ENCODE results near the gene FYN.

FYN gene

DNA sequence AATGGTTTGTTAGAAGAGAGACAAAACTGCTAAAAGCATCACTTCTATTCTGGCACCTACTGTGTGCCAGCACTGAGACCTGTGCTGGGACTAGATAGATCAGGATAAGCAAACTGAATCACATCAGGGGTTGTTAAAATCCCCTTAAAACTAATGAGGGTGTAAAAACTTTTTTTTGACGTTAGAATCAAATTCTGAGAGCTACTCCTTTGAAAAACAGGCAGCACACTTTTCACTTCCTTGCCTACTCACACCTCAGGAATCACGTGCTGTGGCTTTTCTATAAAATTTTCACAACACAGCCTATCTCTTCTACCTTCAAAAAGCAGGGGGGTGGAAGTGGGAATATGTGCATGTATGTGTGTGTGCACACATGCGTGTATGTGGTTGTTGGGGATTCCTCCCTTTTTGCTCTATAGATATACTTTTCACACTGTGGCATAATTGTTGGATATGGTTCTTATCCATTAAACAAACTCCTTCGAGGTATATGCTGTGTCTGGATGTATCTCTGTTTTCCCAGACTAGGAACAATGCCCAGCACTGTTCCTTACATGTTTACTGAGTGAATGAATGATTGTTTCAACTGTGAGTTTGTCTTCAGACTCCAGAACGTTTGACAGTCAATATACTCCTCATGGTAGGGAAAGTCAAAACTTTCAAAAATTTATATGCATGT, 105.4 kb downstream of the FYN start:
- peak in 5 of 6 experiments; percentile 9 to 49 (median 43) for DNase-seq

DNA sequence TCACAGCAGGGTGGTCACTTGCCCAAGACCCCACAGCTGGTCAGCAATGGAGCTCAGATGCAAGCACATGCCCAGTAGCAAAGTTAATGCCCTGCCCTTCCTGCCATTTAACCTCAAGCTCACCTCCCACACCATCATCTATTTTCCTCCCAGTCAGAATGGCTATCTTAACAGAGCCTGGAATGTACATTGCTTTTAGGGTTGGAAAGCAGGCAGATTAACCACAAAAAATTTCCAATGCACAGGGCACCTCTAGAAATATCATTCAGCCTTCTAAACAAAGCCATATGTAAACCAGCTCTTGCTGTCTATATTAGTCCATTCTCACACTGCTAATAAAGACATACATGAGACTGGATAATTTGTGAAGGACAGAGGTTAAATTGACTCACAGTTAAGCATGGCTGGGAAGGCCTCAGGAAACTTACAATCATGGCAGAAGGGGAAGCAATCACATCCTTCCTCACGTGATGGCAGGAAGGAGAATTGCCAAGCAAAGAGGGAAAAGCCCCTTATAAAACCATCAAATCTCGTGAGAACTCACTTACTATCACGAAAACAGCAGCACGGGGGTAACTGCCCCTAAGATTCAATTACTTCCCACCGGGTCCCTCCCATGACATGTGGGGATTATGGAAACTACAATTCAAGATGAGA, 106.9 kb downstream of the FYN start:
- DNase-seq: no peak

DNA sequence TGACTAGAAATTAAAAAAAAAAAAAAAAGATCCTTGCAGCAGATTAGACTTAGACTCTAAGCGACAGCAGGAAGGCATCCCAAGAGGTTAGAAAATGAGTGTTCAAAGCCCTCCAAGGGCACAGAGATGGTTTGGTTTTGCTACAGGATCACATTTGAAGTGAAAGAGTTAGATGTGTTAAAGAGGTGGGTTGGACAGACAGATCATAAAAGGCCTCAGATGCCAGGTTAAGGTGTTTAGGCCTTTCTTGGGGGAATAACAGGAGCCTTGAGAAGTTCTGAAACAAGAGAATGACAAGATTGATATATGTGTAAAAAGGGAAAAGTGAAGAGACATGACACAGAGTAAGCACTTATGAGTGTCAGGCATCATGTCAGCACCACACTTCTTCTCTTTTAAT, 107.5 kb downstream of the FYN start:
- DNase-seq: peak in 1 of 6 experiments; percentile 12

DNA sequence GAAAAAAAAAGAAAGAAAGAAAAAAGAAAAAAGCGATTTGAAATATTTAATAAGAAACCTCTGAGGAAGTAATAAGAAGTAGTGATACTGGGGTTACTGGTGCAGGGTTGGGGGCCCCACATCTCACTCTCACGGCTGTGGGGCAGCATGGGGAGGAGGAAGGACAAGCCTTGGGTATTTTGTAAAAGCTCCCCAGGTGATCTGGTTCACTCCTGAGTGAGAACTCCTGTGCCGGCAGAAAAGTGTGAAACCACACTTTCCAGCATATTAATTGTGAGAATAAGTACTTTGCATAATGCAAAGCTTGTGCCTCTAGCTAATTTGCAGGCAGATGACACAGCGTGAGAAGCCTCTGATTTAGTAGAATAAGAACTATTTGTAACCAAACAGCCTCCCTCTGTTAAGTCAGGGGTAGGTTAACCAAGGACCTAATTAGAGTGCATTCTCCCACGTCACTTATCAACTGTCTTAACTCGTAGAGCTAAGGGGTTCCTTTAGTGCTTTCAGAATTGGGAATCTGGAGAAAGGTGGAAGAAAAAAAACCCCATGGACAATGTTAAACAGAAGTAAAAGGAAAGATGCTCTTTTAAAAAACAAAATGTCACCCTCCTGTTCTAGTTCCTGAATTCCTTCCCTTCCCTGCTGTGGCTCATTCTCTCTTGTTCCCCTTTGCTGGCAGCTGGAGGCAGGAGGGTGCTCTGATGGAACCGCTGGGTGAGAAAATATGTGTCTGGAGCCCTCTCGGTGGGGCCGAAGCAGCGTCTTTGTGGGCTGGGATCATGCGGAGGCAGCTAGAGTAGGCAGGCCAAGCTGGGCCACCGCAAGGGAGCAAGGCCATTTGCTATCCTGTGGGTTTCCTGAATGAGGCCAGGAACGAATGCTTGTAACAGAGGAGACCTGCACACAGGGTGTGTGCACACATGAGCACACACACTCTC, 108.7 kb downstream of the FYN start:
- peak in 1 of 6 experiments; percentile 11 for DNase-seq

DNA sequence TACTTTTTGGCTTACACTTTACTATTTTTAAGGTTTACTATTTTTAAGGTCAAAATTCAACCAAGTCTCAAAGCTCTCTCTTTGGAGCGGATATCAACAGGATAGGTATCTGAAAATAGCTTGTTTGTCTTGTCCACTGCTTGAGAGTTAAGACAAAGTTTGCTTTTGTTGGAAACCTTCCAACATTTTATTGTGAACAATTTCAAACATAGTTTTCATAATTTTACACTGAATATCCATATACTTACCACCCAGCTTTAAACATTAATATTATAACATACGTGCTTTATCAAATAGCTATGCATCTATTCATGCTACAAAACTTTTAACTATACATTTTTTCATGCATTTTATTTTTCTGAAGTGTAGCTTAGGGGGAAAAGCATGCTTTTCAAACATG, 109.9 kb downstream of the FYN start:
- no peak for DNase-seq

DNA sequence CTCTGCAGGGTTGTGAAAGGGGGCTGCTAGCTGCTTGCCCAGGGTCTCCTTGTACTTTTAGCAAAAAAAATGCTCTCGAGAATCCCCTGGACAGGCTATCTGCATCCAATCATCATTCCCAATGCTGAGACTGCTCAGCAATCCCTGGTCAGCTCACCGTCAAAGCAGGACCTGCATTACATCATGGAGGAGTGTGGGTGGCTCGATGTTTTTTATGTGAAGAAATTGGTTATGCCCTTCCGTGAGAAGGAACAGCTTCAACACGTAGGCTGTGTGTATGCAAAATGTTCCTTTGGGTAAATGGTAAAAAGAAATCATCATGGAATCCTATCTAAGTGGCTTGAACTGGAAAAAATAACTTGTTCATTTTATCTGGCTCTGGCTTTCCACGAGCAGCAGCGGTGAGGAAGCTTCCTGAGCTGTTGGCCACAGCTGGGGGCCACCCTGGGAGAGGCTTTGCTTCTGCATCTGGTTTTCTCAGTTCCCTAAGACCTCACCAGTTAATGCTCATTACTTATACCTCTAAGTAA, 111.4 kb downstream of the FYN start:
- peak in 4 of 6 experiments; percentile 11 to 38 (median 18) for DNase-seq

DNA sequence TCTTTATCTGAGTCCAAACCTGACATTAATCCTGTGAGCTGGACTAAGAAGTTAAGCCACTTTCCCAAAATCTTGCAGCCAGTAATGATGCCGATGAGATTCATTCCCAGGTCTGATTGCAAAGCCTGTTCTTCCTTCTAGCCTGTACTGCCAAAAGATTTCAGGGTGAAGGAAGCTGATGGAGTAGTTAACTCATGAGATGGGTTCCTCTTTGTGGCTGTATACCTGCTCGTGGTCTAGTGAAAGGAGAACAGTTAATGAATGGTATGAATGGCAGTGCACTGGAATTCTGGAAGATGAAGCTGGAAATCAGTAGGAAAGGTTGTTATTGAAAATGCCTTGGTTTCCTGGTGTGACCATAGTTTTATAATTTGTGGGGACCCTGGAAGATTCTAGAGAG, 112.0 kb downstream of the FYN start:
- no peak for DNase-seq

DNA sequence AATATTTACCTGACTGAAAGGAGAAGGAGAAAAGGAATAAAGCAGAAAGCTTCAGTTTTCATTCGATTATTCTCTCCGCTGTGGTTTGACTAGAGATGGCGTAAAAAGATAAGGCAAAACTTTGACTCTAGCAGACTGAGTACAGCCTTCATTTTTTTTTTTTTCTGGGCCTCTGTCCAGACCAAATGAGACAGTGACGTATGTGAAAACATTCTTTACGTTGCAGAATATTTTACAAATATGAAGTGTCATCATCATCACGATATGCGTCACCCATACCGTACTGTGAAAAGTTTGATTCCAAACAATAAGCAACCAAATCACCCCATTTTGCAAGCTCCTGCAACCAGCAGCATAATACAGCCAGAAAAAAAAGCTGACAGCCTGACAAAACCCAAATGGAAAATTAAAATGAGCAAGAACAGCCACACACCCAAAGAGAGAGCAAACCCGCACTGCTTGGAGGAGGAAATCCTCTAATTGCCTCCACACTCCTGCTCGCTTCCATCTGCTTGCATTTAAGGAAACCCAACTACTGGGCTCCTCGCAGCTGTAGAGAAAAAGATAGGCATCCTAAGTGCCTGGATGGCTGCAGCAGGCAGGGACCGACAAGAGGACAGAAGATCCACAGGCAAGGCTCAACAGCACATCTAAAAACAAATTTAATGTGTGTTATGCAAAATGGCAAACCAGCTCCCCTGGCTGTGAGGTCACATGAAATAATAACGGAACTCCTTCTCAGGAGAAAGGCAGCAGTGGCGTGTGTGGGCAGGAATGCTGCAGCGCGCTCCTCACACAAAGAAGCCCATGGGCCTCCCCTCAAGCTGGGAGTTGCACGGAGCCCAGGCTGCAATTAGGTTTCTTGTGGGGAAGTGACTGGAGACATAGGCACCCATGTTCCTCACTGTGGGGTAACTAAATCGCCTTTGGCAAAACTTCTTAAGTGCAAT, 113.1 kb downstream of the FYN start:
- DNase-seq: peak; percentile 42 to 92 (median 70)

DNA sequence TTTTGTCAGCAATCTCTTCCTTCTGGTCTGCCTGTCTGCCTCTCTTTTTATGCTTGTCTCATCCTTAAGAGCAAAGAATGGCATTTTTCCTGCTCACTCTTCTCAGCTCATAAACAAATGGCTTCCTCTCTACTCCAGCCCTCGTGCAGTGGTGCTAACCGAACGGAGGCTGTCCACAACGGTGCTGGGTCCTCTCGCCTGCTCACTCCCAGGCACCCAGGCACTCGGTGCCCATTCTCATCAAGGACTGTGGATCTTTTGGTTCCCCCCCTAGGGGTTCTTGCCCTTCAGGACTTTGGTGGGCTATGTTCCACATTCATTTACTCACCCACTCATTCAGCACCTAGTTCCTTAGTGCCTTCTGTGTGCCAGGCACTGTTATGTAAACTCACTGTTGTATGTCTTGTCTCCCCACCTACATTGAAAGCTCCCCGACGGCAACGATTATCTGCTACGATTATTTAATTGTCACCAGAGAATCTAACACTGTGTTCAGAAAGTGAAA, 113.9 kb downstream of the FYN start:
- peak in 4 of 6 experiments; percentile 30 to 44 (median 36) for DNase-seq

DNA sequence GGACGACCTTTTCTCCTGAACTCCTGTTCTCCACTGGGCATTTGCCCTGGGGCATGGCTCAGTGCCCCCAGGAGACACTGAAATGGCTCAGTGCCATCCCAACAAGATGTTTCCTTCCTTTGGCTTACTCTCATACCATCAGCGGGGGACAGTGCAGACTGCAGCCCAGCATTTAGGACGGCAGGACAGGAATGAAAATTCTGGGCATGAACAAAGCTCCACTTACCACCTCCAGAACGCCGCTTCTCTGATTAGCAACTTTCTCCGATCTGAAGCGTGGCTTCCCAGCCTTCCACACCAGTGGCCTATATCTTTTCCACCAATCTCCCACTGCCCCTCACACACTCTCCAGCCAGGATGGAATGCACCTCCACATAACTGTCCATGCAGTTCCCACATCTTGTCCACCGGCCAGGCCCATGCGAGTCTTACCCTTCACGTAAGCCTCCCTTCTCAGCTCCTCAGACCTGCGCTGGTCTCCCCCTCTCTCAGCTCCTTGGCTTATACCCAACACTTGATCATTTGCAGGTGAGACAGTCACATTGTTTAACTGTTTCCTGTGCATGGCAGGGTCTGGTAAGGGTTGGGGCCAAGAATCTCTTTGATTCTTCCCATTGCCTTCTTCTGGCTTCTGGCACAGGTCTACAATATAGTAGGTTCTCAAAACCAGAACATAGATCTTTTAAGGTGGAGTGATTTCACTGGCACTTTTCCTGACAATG, 114.5 kb downstream of the FYN start:
- DNase-seq: peak in 3 of 6 experiments; percentile 20 to 62 (median 37)

DNA sequence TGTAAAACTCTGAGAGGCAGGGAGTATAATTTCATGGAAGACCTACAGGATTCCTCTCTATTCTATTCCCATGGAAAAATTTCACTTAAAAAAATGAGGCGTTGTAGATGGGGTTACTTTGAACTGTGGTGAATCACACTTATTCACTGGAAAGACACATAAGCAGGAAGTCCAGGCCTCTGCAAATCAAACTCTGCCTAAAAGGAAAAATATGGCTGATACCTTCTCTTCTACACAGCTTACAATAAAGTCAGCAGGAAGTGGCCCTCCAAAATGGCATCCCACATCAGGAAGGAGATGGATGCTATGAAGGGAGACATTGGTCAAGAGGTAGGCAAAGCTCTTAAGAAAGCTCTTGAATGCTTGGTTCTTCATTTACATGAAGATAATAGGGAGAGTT, 115.9 kb downstream of the FYN start:
- peak in 2 of 6 experiments; percentile 15 to 38 for DNase-seq

DNA sequence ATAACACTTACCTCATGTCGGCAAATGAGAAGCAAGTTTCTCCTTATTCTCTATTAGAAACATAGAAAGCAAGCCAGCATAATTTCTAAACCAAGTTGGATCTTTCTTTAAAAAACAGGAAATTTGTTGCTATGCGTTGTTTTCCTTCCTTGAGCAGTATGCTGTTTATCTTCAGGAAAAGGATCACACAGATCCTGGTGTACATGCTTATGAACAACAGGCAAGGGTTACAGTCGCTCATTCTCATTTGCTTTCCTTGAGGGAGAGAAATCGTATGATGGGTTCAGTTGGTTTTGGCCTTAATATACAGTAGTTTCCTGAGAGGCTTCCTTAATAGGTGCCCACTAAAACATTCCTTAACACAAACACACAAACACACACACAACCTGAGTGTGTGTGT, 118.8 kb downstream of the FYN start:
- DNase-seq: no peak

DNA sequence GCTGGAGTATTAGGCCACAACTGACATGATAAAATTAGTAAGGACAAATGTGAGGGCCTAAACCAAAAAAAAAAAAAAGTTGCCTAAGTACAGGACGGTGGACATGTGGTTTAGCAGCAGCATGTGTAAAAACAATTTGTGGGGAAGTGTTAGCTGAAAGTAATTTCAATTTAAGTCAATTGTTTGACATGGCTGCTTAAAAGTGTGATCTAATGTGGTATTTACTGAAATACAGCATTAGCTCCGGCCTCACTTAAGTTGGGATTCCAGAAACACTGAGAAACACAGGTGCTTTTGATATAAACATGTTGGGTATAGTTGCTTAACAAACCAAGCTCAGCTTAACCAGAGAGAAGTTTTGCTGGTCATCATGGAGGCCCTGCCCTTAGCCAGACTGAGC, 119.7 kb downstream of the FYN start:
- no peak for DNase-seq

DNA sequence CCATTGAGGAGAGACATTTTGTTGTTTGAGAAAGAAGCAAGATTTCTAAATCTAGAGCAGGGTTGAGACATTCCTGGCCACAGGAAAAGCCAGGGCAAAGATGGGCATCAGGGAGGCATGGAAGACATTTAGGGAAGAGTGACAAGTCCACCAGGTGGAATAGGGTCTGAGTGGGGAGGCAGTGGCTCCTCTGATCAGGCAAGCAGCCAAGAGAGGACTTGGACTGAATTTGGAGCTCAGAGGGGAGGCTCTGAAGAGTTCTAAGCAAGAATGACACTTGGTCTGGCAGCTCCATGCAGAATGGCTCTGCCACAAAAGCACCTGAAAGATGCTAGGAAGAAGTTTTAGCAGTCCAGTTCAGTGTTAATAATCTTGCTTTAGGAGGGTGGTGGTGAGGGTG, 120.8 kb downstream of the FYN start:
- DNase-seq: no peak

DNA sequence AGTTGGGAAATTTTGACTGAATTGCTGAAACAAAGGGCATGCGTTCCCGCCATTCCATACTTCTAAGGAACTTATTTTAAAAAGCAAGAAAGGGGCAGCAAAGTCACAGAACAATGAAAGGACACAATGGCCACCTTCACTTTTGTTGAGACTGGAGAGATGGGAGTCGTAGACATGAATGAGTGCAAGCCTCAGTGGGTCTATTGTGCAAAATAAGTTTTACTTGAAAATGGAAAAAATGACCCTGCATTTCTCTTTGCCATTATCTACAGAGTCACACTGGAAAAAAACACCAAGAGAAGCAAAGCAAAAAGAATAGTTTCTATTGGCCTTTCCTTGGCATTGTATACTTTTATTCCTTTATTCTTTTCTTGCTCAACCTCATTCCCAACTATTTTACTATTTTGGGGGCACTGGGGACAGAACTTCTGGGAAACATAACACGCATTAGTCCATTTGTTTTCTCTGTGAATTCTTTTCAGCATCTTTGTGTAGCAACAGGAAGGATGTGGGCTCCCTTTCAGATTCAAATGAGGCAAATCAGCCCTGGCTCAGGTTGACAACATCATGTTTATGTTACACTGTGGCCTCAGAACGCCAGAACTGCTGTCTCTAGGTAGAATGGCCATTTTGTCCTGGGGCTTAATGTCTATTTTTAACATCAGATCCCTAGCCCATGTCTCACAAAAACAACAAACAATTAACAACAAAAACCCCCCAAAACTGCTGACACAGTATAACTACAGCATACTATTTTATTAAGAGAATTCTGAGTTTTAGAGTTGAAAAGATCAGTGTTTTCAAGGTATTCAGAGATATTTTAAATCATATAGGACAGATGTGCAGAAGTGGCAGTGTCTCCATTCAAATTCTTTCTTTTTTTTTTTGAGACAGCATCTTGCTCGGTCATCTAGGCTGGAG, 122.2 kb downstream of the FYN start:
- DNase-seq: peak in 5 of 6 experiments; percentile 45 to 82 (median 79)

DNA sequence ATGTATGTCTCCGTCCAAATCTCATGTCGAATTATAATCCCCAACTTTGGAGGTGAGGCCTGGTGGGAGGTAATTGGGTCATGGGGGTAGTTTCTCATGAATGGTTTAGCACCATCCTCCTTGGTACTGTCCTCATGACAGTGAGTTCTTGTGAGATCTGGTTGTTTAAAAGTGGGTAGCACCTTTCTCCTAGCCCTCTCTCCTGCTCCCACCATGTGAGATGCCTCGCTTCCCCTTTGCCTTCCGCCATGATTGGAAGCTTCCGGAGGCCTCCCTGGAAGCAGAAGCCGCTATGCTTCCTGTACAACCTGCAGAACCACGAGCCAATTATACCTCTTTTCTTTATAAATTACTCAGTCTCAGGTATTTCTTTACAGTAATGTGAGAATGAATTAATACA, 123.1 kb downstream of the FYN start:
- no peak for DNase-seq

DNA sequence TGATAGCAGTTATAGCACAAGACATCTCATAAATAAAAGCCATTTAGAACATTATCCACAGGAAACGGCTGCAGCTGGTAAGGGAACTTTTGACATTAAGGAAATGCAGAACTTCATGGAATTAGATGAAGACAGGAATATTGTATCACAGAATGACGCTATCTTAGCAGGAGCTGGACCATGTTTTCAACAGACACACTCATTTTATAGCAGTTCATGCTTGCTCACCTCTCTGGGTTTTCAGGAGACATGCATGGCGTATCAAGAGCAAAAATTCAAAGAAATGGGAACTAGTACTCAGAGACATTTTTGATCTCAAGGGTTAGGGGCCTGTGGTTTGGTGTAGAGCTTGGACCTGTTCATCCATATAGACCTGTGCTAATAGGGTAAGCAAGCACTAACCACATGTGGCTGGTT, 125.0 kb downstream of the FYN start:
- DNase-seq: no peak

DNA sequence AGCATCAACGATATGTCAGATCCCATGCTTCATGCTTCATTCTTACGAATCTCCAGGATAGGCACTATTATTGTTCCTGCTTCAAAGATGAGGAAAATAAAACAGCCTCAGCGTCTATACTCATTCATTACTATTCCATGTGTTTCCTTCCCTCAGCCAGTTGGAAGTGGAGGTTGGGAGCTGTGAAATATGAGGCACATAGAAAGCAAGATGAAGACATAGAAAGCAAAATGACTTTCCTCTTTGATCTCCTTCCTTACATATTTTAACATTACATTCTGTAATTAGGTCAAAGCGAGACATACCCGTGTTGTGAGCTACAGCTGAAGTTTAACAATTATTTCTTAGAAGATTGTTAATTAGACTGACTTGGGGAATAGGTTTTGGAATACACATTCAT, 125.4 kb downstream of the FYN start:
- no peak for DNase-seq

DNA sequence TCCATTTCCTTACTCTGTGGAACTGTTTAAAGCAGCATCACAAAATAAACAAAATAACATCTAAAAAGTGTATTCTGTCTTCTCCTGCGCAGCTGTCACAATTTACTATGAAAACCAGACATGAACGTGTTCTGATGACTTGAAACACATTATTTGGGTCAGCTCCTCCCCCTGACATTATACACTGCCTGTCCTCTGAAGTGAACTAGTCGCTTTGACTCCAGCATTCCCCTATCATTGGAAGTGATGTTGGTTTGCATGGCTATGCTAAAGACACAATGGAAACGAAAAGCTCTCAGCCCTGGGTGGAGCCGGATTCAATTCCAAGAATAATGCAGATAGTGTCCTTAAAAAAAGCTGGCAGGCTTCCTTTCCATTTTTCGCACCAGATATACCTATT, 125.9 kb downstream of the FYN start:
- peak in 4 of 6 experiments; percentile 14 to 36 (median 22) for DNase-seq

DNA sequence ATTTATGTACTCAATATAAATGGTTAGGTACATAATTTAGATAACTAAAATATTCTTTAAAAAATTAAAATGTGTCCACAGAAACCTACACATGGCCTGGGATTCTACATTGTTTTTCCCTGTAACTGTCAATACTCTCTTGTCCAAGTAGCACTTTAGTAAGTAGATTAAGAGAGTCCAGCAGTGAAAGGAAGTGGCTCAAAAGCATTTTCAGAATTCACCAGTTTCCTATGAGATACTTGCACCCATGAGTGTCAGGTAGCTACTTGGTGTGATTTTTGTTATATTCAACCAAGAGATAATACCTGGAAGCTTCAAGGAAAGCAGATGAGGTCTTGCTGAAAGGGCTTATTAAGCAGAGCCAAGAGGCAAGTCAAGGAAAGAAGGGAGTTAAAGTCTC, 126.3 kb downstream of the FYN start:
- DNase-seq: no peak

Measured in stimulated activated naive CD4-positive, alpha-beta T cell (primary cell).